ENCODE data around the gene EFNB3. TPM values are rescaled to one million over a fixed set of nuclear protein-coding genes. Genes with fewer than 3 reads are reported as not detected.

The EFNB3 gene
- polyA plus RNA-seq, 2 of the 4 experiments (the other 2 are of a cell fraction): 1.7 to 1.9 TPM

DNA sequence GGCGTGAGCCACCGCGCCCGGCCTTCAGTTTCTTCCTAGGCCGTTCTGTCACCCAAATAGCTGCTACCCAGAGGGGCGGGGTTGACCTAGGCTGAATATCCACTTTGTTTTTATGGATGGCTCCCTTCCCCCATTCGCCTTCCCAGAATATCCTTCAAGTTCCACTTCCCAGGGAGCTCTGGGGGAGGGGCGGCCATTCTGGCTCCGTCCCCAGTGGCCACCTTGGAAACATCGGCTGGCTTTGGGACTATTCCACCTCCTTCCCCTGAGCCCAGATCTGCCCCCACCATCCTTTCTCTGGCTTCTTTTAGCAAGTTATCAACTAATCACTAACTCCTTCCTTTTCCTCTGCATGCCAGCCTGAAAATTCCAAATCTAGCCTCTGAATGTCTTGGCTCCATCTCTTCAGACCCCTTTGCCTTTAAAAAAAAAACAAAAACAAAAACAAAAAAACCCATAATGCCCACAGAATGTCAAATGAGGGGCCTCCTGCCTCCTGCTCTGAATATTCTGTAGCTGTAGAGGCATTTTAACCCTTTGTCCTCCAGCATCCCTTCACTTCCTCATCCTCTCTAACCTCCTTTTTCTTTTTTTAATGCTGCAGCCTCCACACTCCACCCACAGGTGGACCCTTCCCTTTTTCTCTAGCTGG lies 47.9 kb upstream of the EFNB3 start:
- TF ChIP-seq TP53 (CRISPR knock-in tag; IDR thresholded peaks at IDR 0.05) (no peak), KDM1A (IDR thresholded peaks at IDR 0.05; ENCODE audit: low read depth) (no peak), JUNB (IDR thresholded peaks at IDR 0.05) (no peak), JUN (IDR thresholded peaks at IDR 0.05) (no peak), RFX5 (IDR thresholded peaks at IDR 0.05) (no peak), ESRRA (IDR thresholded peaks at IDR 0.05; ENCODE audit: borderline replicate concordance, low read length) (no peak), EHMT2 (IDR thresholded peaks at IDR 0.05; ENCODE audit: low read depth) (no peak), KDM5A (IDR thresholded peaks at IDR 0.05) (no peak), HOXB13 (CRISPR knock-in tag; IDR thresholded peaks at IDR 0.05; ENCODE audit: low read depth) (no peak), CBX8 (IDR thresholded peaks at IDR 0.05) (no peak), CEBPB (IDR thresholded peaks at IDR 0.05) (no peak), MAZ (IDR thresholded peaks at IDR 0.05; ENCODE audit: borderline replicate concordance, low read depth, low read length) (no peak), RARB (CRISPR knock-in tag; IDR thresholded peaks at IDR 0.05) (no peak), MAFK (IDR thresholded peaks at IDR 0.05; ENCODE audit: partially characterized antibody) (no peak), NFE2L2 (conservative IDR thresholded peaks at IDR 0.05; ENCODE audit: low read length) (no peak), POLR2A (IDR thresholded peaks at IDR 0.05; ENCODE audit: low read length) (no peak)
- TF ChIP-seq, protein P1, sequence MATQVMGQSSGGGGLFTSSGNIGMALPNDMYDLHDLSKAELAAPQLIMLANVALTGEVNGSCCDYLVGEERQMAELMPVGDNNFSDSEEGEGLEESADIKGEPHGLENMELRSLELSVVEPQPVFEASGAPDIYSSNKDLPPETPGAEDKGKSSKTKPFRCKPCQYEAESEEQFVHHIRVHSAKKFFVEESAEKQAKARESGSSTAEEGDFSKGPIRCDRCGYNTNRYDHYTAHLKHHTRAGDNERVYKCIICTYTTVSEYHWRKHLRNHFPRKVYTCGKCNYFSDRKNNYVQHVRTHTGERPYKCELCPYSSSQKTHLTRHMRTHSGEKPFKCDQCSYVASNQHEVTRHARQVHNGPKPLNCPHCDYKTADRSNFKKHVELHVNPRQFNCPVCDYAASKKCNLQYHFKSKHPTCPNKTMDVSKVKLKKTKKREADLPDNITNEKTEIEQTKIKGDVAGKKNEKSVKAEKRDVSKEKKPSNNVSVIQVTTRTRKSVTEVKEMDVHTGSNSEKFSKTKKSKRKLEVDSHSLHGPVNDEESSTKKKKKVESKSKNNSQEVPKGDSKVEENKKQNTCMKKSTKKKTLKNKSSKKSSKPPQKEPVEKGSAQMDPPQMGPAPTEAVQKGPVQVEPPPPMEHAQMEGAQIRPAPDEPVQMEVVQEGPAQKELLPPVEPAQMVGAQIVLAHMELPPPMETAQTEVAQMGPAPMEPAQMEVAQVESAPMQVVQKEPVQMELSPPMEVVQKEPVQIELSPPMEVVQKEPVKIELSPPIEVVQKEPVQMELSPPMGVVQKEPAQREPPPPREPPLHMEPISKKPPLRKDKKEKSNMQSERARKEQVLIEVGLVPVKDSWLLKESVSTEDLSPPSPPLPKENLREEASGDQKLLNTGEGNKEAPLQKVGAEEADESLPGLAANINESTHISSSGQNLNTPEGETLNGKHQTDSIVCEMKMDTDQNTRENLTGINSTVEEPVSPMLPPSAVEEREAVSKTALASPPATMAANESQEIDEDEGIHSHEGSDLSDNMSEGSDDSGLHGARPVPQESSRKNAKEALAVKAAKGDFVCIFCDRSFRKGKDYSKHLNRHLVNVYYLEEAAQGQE (IDR thresholded peaks at IDR 0.05): no peak
- TF ChIP-seq, protein P2, sequence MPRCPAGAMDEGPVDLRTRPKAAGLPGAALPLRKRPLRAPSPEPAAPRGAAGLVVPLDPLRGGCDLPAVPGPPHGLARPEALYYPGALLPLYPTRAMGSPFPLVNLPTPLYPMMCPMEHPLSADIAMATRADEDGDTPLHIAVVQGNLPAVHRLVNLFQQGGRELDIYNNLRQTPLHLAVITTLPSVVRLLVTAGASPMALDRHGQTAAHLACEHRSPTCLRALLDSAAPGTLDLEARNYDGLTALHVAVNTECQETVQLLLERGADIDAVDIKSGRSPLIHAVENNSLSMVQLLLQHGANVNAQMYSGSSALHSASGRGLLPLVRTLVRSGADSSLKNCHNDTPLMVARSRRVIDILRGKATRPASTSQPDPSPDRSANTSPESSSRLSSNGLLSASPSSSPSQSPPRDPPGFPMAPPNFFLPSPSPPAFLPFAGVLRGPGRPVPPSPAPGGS (IDR thresholded peaks at IDR 0.05): no peak
- POLR2A ChIA-PET: interaction anchor here (1.6 kb wide), 1 partner anchor 29 kb away, joined by 8 read pairs; no protein-coding TSS in a partner anchor
- DNase-seq (ENCODE audit: low read depth in 1 of 2, low spot score in 1 of 2) (peak in 1 of 2 experiments; percentile 36), FAIRE-seq (no peak), ATAC-seq (peak in 1 of 2 experiments; percentile 15; a peak in 1 of 6 replicates)
- no peaks in the 10 kb centered on the region for H3K4me1 ChIP-seq
- WGBS (ENCODE audit: missing lambda C conversion rate): 70% methylated on average over 10 of the region's 10 CpGs
- no peak overlapping the region for H3K4me3 ChIP-seq
- H3K4me2 ChIP-seq: no peak overlapping the region
- CTCF ChIA-PET: interaction anchor here (0.6 to 7.0 kb wide), 11 partner anchors 8 to 71 kb away, joined by 3 to 66 read pairs (median 4); partner anchors contain the start of genes DNAH2, SOX15, TP53 and WRAP53
- no peaks in the 10 kb centered on the region for H3K9me3 ChIP-seq
- H3K27ac ChIP-seq: no peak overlapping the region

DNA sequence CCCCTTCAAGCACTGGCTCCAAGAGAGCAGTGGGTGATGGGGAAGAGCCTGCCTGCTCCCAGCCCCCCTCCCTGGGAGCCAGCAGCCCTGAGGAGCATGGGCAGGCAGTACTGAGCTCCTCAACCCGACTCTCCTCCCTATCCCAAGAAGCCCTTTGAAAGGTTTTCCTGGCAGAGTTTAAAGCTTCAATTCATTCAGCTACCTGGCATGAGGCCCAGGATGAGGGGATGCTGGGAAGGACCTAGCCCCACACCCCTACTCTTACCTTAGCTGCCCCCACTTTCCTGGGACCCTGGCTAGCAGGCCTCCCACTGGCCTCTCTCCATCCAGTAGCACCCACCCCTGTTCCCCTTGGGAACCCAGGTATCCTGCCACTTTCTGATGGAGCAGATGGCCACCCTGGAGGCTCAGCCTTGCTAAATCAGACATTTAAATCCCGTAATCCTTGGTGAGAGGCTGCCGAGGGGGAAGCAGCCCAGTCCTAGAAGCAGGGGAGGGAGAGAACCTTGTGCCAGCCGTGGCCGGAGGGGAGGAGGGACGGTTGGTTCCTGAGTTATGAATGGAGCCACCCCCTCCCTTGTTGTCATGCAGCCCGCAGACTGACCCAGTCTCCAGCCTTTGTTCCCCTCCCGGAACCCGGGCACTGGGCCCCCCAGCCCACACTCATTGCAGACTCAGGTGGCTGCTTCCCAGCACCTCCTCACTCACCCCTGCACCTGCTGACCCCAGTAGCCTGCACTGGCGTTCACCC lies 37.2 kb upstream of the EFNB3 start:
- Histone ChIP-seq H3K27ac (no peak overlapping the region), H3K4me3 (no peak overlapping the region), H3K4me1 (no peaks in the 10 kb centered on the region), H3K9me3 (no peaks in the 10 kb centered on the region), H3K4me2 (no peak overlapping the region)
- FAIRE-seq (no peak), ATAC-seq (peak; percentile 51 to 57; a peak in 4 of 6 replicates), DNase-seq (ENCODE audit: low read depth in 1 of 2, low spot score in 1 of 2) (no peak)
- ChIA-PET CTCF (interaction anchor here (0.7 to 2.6 kb wide), 11 partner anchors 10 to 277 kb away, joined by 3 to 12 read pairs (median 4); partner anchors contain the start of genes DNAH2, TP53 and WRAP53), POLR2A (interaction anchor here (1.4 to 1.5 kb wide), 2 partner anchors 18 to 19 kb away, joined by 5 to 7 read pairs; partner anchors contain the start of gene TP53)
- 79% methylated on average over 10 of the region's 10 CpGs for WGBS (ENCODE audit: missing lambda C conversion rate)
- TF ChIP-seq, protein P3, sequence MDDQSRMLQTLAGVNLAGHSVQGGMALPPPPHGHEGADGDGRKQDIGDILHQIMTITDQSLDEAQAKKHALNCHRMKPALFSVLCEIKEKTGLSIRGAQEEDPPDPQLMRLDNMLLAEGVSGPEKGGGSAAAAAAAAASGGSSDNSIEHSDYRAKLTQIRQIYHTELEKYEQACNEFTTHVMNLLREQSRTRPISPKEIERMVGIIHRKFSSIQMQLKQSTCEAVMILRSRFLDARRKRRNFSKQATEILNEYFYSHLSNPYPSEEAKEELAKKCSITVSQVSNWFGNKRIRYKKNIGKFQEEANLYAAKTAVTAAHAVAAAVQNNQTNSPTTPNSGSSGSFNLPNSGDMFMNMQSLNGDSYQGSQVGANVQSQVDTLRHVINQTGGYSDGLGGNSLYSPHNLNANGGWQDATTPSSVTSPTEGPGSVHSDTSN (IDR thresholded peaks at IDR 0.05): no peak
- TF ChIP-seq JUN (IDR thresholded peaks at IDR 0.05): 0 out of 5 replicates have a peak, but pooled peaks of 1 of the 2 experiments have one; percentile 16
